Measurements from ENCODE around the gene UBAP1.
"Not testable (repeated sequence)": the region's sequence is repeated elsewhere in the genome, so short reads cannot be mapped to it uniquely, and the experiment has no call there.

The UBAP1 gene

GRCh38 chr9:34267660-34268059 is 88.8 kb downstream of the UBAP1 start:
- TF ChIP-seq CTCF (conservative IDR thresholded peaks at IDR 0.05; ENCODE audit: low read depth, low read length) = no peak

GRCh38 chr9:34271265-34272006 is 92.6 kb downstream of the UBAP1 start:
- DNase-seq (ENCODE audit: low read depth) = no peak
- TF ChIP-seq CTCF (conservative IDR thresholded peaks at IDR 0.05; ENCODE audit: low read depth, low read length) = no peak
- no peak overlapping the region for H3K4me3 ChIP-seq (ENCODE audit: low read depth, low read length)

More at GRCh38 chr9:34267660-34268059, 88.8 kb downstream of the UBAP1 start:
- DNase-seq (ENCODE audit: low read depth) = no peak
- no peak overlapping the region for H3K4me3 ChIP-seq (ENCODE audit: low read depth, low read length)

GRCh38 chr9:34272101-34272541 is 93.3 kb downstream of the UBAP1 start:
- DNase-seq (ENCODE audit: low read depth) = no peak
- no peak for TF ChIP-seq CTCF (conservative IDR thresholded peaks at IDR 0.05; ENCODE audit: low read depth, low read length)
- no peak overlapping the region for H3K4me3 ChIP-seq (ENCODE audit: low read depth, low read length)

GRCh38 chr9:34273588-34273987 is 94.7 kb downstream of the UBAP1 start:
- not testable (repeated sequence) for DNase-seq (ENCODE audit: low read depth); H3K4me3 ChIP-seq (ENCODE audit: low read depth, low read length)

- TF ChIP-seq CTCF (conservative IDR thresholded peaks at IDR 0.05; ENCODE audit: low read depth, low read length) = no peak
- no peak overlapping the region for H3K4me3 ChIP-seq (ENCODE audit: low read depth, low read length)
- DNase-seq (ENCODE audit: low read depth) = no peak
These were observed 97.0 kb downstream of the UBAP1 start for GRCh38 chr9:34275811-34276210.

GRCh38 chr9:34276772-34277171 is 97.9 kb downstream of the UBAP1 start:
- H3K4me3 ChIP-seq (ENCODE audit: low read depth, low read length) = no peak overlapping the region
- TF ChIP-seq CTCF (conservative IDR thresholded peaks at IDR 0.05; ENCODE audit: low read depth, low read length) = no peak
- DNase-seq (ENCODE audit: low read depth) = no peak

- H3K4me3 ChIP-seq (ENCODE audit: low read depth, low read length) = no peak overlapping the region
- TF ChIP-seq CTCF (conservative IDR thresholded peaks at IDR 0.05; ENCODE audit: low read depth, low read length) = no peak
- DNase-seq (ENCODE audit: low read depth) = no peak
These were observed 100.6 kb downstream of the UBAP1 start for GRCh38 chr9:34279411-34279810.

All from choroid plexus epithelial cell (primary cell).